Osteocyte (in vitro differentiated cells): ENCODE measurements around the gene ATP8A2. TPM values are rescaled to one million over a fixed set of nuclear protein-coding genes. Genes with fewer than 3 reads are reported as not detected.

Experiments
- DNase-seq: peaks from one replicate; pipeline ENCODE4 v3.0.0; 2021; ENCODE audit warnings: mixed read lengths; ENCODE audit not compliant: unreplicated experiment; ENCODE audit errors: extremely low spot score
- H3K27ac Mint-ChIP-seq: one replicate; pipeline ENCODE4 v1.8.0; 2021; ENCODE audit warnings: mild to moderate bottlenecking, mixed read lengths; ENCODE audit not compliant: unreplicated experiment
- H3K27me3 Mint-ChIP-seq: one replicate; pipeline ENCODE4 v1.8.0; 2021; ENCODE audit warnings: mixed read lengths; ENCODE audit not compliant: unreplicated experiment
- H3K36me3 Mint-ChIP-seq: one replicate; pipeline ENCODE4 v1.8.0; 2021; ENCODE audit warnings: mixed read lengths; ENCODE audit not compliant: unreplicated experiment
- H3K4me1 Mint-ChIP-seq: one replicate; pipeline ENCODE4 v1.8.0; 2021; ENCODE audit warnings: mixed read lengths; ENCODE audit not compliant: unreplicated experiment
- H3K4me3 Mint-ChIP-seq: one replicate; pipeline ENCODE4 v1.8.0; 2021; ENCODE audit warnings: mild to moderate bottlenecking, moderate library complexity, mixed read lengths; ENCODE audit not compliant: unreplicated experiment
- H3K9me3 Mint-ChIP-seq: one replicate; pipeline ENCODE4 v1.8.0; 2021; ENCODE audit warnings: mixed read lengths; ENCODE audit not compliant: unreplicated experiment
- total RNA-seq: library from RNA; stranded (reverse); gene quantifications from 2 replicates; pipeline ENCODE4 v1.2.1, GENCODE V29; 2021
- TF ChIP-seq, protein P1 (sequence below): fragments of 200-600 bp; sonication (generic); IDR thresholded peaks from 2 replicates; pipeline ENCODE4 v1.5.0; 2021; ENCODE audit warnings: antibody characterized with exemption, mild to moderate bottlenecking, moderate library complexity

The ATP8A2 gene
- total RNA-seq, 1 donor from 2014 or later = 1.1 TPM

DNA sequence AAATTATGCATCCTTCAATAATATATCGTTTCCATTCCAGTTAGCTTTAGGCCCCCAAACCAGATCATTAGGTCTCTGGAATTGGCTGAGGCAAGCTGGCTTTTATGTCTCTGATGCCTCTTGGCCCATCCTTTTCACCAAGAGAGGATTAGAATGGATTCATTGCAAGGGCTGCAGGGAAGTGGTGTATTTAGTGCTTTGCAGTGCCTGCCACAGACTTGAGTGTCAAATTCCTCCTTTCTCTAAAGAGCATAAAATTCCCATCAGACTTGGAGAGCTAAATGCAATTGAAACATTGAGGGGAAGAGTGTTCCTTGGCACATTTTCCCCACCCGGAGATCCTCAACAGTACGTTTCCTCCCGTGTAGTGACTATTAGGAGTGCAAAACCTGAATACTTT lies 302.6 kb downstream of the ATP8A2 start:
- Mint-ChIP-seq H3K4me3 (no peak overlapping the region), H3K36me3 (peaks cover 2% of the 10 kb centered on the region), H3K27ac (no peak overlapping the region), H3K9me3 (peaks cover 9% of the 10 kb centered on the region), H3K27me3 (no peaks in the 10 kb centered on the region), H3K4me1 (peaks cover 3% of the 10 kb centered on the region)
- TF ChIP-seq, protein P1, sequence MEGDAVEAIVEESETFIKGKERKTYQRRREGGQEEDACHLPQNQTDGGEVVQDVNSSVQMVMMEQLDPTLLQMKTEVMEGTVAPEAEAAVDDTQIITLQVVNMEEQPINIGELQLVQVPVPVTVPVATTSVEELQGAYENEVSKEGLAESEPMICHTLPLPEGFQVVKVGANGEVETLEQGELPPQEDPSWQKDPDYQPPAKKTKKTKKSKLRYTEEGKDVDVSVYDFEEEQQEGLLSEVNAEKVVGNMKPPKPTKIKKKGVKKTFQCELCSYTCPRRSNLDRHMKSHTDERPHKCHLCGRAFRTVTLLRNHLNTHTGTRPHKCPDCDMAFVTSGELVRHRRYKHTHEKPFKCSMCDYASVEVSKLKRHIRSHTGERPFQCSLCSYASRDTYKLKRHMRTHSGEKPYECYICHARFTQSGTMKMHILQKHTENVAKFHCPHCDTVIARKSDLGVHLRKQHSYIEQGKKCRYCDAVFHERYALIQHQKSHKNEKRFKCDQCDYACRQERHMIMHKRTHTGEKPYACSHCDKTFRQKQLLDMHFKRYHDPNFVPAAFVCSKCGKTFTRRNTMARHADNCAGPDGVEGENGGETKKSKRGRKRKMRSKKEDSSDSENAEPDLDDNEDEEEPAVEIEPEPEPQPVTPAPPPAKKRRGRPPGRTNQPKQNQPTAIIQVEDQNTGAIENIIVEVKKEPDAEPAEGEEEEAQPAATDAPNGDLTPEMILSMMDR = no peak
- DNase-seq = peak; percentile 15

DNA sequence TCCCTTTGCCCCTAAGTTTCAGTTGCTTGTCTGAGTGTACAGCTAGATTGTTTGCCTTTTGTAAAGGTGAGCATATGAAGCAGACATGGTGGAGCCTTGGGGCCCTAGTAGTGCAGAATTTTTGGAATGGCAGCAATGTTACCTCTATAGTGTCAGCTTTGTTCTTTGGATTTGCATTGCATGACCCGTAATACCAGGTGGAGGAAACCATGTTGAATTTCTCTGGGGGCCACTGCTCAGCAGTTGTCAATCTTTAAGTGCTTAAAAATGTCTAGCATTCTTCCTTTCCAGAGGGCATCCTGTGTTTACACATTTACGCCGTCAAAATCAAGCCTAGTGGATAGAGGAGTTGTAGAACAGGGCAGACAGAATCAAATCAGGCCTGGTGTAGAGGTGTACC lies 303.3 kb downstream of the ATP8A2 start:
- H3K36me3 Mint-ChIP-seq = no peaks in the 10 kb centered on the region
- TF ChIP-seq, protein P1 = no peak
- no peak overlapping the region for H3K27ac Mint-ChIP-seq
- DNase-seq = peak; percentile 21
- H3K4me3 Mint-ChIP-seq = no peak overlapping the region
- H3K9me3 Mint-ChIP-seq = peaks cover 12% of the 10 kb centered on the region
- H3K4me1 Mint-ChIP-seq = peaks cover 3% of the 10 kb centered on the region
- H3K27me3 Mint-ChIP-seq = no peaks in the 10 kb centered on the region

DNA sequence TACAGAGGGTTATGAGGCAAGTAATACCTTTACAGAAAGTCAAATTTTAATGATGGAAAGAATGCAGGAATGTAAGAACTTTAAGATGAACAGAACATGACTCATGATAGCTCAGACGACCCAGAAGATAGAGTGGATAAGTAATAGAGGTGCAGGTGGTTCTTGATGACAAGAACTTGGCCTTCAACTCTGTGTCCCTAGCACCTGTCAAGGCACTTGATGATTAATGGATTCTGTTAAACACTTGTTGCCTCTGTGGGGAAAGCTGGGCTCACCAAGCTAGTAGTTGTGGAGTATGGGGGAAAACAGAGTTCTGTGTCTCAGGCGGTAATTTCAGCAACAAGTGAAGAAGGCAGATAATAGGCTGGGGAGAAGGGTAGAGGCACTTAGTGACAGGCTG lies 306.2 kb downstream of the ATP8A2 start:
- Mint-ChIP-seq H3K4me1 (no peaks in the 10 kb centered on the region), H3K27me3 (no peaks in the 10 kb centered on the region), H3K36me3 (no peaks in the 10 kb centered on the region), H3K27ac (no peak overlapping the region), H3K9me3 (peaks cover 9% of the 10 kb centered on the region), H3K4me3 (no peak overlapping the region)
- TF ChIP-seq, protein P1 = no peak
- no peak for DNase-seq

DNA sequence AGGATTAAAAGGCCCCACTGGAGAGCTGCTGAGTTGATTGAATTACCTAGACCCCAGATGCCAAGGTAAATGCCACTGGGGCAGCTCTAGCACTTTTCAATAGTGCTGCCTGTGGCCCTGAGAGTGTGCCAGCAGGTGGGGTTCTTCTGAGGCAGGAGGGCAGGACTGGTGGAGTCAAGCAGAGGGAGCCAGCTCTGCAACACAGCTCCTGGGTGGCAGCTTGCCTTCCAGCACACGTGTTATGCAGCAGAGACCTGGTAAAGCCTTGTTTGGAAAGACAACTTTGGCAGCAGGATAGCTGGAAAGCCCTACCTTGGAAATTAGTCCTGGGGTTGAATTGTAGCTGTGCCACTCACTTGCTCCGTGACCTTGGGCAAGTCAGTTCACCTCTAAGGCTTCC lies 306.6 kb downstream of the ATP8A2 start:
- H3K27me3 Mint-ChIP-seq = no peaks in the 10 kb centered on the region
- no peak overlapping the region for H3K27ac Mint-ChIP-seq
- peaks cover 9% of the 10 kb centered on the region for H3K9me3 Mint-ChIP-seq
- TF ChIP-seq, protein P1 = no peak
- peak; percentile 36 for DNase-seq
- no peaks in the 10 kb centered on the region for H3K36me3 Mint-ChIP-seq
- H3K4me1 Mint-ChIP-seq = no peaks in the 10 kb centered on the region
- no peak overlapping the region for H3K4me3 Mint-ChIP-seq

DNA sequence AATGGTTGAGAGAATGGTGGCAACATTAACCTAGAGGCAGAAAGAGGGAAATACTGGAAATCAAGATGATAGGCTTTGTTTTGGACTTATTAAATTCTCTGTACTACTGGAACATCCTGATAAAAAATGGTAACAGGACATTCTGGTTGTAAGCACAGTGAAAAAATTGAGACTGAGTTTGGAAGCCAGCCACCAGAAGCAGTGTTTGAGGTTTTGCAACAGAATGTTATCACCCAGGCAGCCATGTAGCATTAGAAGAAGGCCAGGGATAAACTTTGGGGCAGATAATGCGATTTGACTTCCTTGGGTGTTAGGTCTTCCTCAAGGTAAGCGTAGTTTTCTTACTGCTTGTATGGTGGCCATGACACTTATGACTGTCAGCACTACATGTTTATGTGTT lies 307.4 kb downstream of the ATP8A2 start:
- peaks cover 9% of the 10 kb centered on the region for H3K9me3 Mint-ChIP-seq
- DNase-seq = no peak
- no peaks in the 10 kb centered on the region for H3K27me3 Mint-ChIP-seq

More for the DNA sequence above, 307.4 kb downstream of the ATP8A2 start:
- no peak overlapping the region for H3K27ac Mint-ChIP-seq
- TF ChIP-seq, protein P1 = no peak
- peaks cover under 1% of the 10 kb centered on the region for H3K4me1 Mint-ChIP-seq
- H3K36me3 Mint-ChIP-seq = no peaks in the 10 kb centered on the region
- H3K4me3 Mint-ChIP-seq = no peak overlapping the region
